Thyroid gland (tissue), 4 donors: Measurements from ENCODE around the gene IFNGR1.

ENCODE experiments used
- CTCF ChIP-seq, 6 experiments: fragments of 200-600 bp in 3 of 6; fragments of 450-650 bp in 3 of 6; sonication (generic) in 3 of 6; IDR thresholded peaks; one replicate each; pipeline ENCODE4 v1.5.1; 2016 to 2019; ENCODE audit warnings: antibody characterized with exemption in 6 of 6, mild to moderate bottlenecking in 2 of 6, inconsistent platforms in 1 of 6, moderate library complexity in 1 of 6
- POLR2A ChIP-seq, 2 donors: fragments of 450-650 bp; IDR thresholded peaks; one replicate each; pipeline ENCODE4 v1.6.1; 2017; ENCODE audit warnings: antibody characterized with exemption in 2 of 2, mild to moderate bottlenecking in 2 of 2, moderate library complexity in 1 of 2

GRCh38 chr6:137171053-137171374, 48.2 kb downstream of the IFNGR1 start:
- no peak for TF ChIP-seq CTCF (IDR thresholded peaks at IDR 0.05)
- no peak for TF ChIP-seq POLR2A (IDR thresholded peaks at IDR 0.05)
